Stomach (tissue), 9 donors: ENCODE results near the gene EVL. TPM values are rescaled to one million over a fixed set of nuclear protein-coding genes. Genes with fewer than 3 reads are reported as not detected.

ENCODE experiments used
- DNase-seq, 2 donors: peaks; one replicate each; pipeline versions ENCODE4 v3.0.0 to v3.0.0-alpha.2; 2013 to 2019
- H3K27ac ChIP-seq, 5 donors: fragments of 200-600 bp in 4 of 5; sonication (generic) in 4 of 5; one replicate each; pipeline ENCODE4 v1.5.1; 2013 to 2019; ENCODE audit warnings: mild to moderate bottlenecking in 1 of 5, moderate library complexity in 1 of 5
- H3K27me3 ChIP-seq, 3 donors: fragments of 200-600 bp; sonication (generic); one replicate each; pipeline ENCODE4 v1.5.1; 2017 to 2019; ENCODE audit warnings: mixed run types in 1 of 3
- H3K36me3 ChIP-seq, 4 donors: fragments of 200-600 bp; sonication (generic); 1 replicate in 3 of 4; 2 replicates in 1 of 4; pipeline ENCODE4 v1.5.1; 2016 to 2019
- H3K4me1 ChIP-seq, 4 donors: fragments of 200-600 bp; sonication (generic); one replicate each; pipeline ENCODE4 v1.5.1; 2016 to 2019
- H3K4me3 ChIP-seq, 4 donors: fragments of 200-600 bp; sonication (generic) in 3 of 4; one replicate each; pipeline ENCODE4 v1.5.1; 2016 to 2019; ENCODE audit warnings: mild to moderate bottlenecking in 1 of 4
- H3K9me3 ChIP-seq, 4 donors: fragments of 200-600 bp; sonication (generic); one replicate each; pipeline ENCODE4 v1.5.1; 2016 to 2019
- CTCF ChIP-seq, 7 experiments: fragments of 450-650 bp in 4 of 7; fragments of 200-600 bp in 3 of 7; sonication (generic) in 3 of 7; IDR thresholded peaks; one replicate each; pipeline ENCODE4 v1.5.1; 2016 to 2019; ENCODE audit warnings: antibody characterized with exemption in 7 of 7, control low read depth in 2 of 7, mild to moderate bottlenecking in 1 of 7
- EP300 ChIP-seq: sonication (generic); formaldehyde crosslinking; IDR thresholded peaks from one replicate; pipeline ENCODE4 v1.6.1; 2017; ENCODE audit warnings: antibody characterized with exemption
- POLR2A ChIP-seq, 4 donors: fragments of 450-650 bp; IDR thresholded peaks; one replicate each; pipeline ENCODE4 v1.6.1; 2016; ENCODE audit warnings: antibody characterized with exemption in 4 of 4, control low read depth in 2 of 4, mild to moderate bottlenecking in 1 of 4, moderate library complexity in 1 of 4
- POLR2AphosphoS5 ChIP-seq, 3 donors: sonication (generic); formaldehyde crosslinking; IDR thresholded peaks; one replicate each; pipeline ENCODE4 v1.6.1; 2016; ENCODE audit warnings: antibody characterized with exemption in 3 of 3
- WGBS, 5 donors: extraction: QIAGEN DNeasy Blood & Tissue Kit in 3 of 5; methylation state at CpG; one replicate each; pipeline versions ENCODE4 v1.1.5 to v1.1.7; 2013 to 2018; 5-methylcytosine and 5-hydroxymethylcytosine counted together
- intact Hi-C: fragments of 100-400 bp; cut with DNase I; formaldehyde crosslinking; loops from one replicate; pipeline ENCODE4 v1.15.1; 2023; ENCODE audit warnings: low total_unique reads
- polyA plus RNA-seq, 3 donors: library from polyadenylated mRNA; stranded (reverse); fragments of 200-250 nt; gene quantifications; one replicate each; pipeline ENCODE4 v1.2.3, GENCODE V29; 2013
- total RNA-seq, 5 donors: library from RNA; depleted of rRNA; stranded (reverse); fragments of >200 nt; gene quantifications; one replicate each; pipeline versions ENCODE4 v1.1.0 to v1.2.3, GENCODE V29; 2014 to 2016
- donor health status: healthy with polysubstance abuse.
- donor health status: Bipolar disorder and iron deficiency.
- donor health status: healthy.

The EVL gene
- total and polyA plus RNA-seq, 8 donors = 23.3 to 111 (median 39.7) TPM

GRCh38 chr14:100037353-100037752, 27.9 kb upstream of the EVL start:
- Histone ChIP-seq H3K9me3 (no peaks in the 10 kb centered on the region), H3K27ac (no peak overlapping the region), H3K4me1 (peaks cover 3 to 28% (median 16%) of the 10 kb centered on the region in 4 donors), H3K27me3 (no peaks in the 10 kb centered on the region), H3K36me3 (no peaks in the 10 kb centered on the region), H3K4me3 (no peak overlapping the region)
- intact Hi-C loops = no loop called here
- 59 to 66% (median 62%) methylated on average over 2 of the region's 2 CpGs for WGBS, 5 donors
- DNase-seq = peak; percentile 30 to 79
- no peak for TF ChIP-seq POLR2AphosphoS5 (IDR thresholded peaks at IDR 0.05)
- TF ChIP-seq EP300 = no peak
- no peak for TF ChIP-seq POLR2A (IDR thresholded peaks at IDR 0.05)
- no peak for TF ChIP-seq CTCF (IDR thresholded peaks at IDR 0.05)

- TF ChIP-seq POLR2A (IDR thresholded peaks at IDR 0.05) (no peak), CTCF (IDR thresholded peaks at IDR 0.05) (no peak), POLR2AphosphoS5 (IDR thresholded peaks at IDR 0.05) (no peak), EP300 (no peak)
- Histone ChIP-seq H3K36me3 (no peaks in the 10 kb centered on the region), H3K4me3 (no peak overlapping the region), H3K27me3 (no peaks in the 10 kb centered on the region), H3K27ac (no peak overlapping the region), H3K4me1 (peaks cover 0 to 21% (median 9%) of the 10 kb centered on the region in 4 donors), H3K9me3 (no peaks in the 10 kb centered on the region)
- WGBS, 5 donors = 64 to 75% (median 70%) methylated on average over 5 of the region's 5 CpGs
- intact Hi-C loops = no loop called here
- DNase-seq = no peak
These were observed 27.2 kb upstream of the EVL start for GRCh38 chr14:100038065-100038464.

- peaks cover 0 to 20% (median 10%) of the 10 kb centered on the region in 4 donors for H3K4me1 ChIP-seq
- no peaks in the 10 kb centered on the region for H3K27me3 ChIP-seq
- intact Hi-C loops = no loop called here
- 65 to 85% (median 76%) methylated on average over 3 of the region's 3 CpGs for WGBS, 5 donors
- DNase-seq = no peak
- H3K36me3 ChIP-seq = no peaks in the 10 kb centered on the region
- H3K27ac ChIP-seq = no peak overlapping the region
- no peak for TF ChIP-seq CTCF (IDR thresholded peaks at IDR 0.05)
- TF ChIP-seq EP300 = no peak
- TF ChIP-seq POLR2A (IDR thresholded peaks at IDR 0.05) = no peak
- no peak for TF ChIP-seq POLR2AphosphoS5 (IDR thresholded peaks at IDR 0.05)
- H3K9me3 ChIP-seq = no peaks in the 10 kb centered on the region
- no peak overlapping the region for H3K4me3 ChIP-seq
These were observed 25.3 kb upstream of the EVL start for GRCh38 chr14:100039903-100040302.

- Histone ChIP-seq H3K36me3 (no peaks in the 10 kb centered on the region), H3K9me3 (no peaks in the 10 kb centered on the region), H3K4me1 (peaks cover 0 to 31% (median 12%) of the 10 kb centered on the region in 4 donors), H3K4me3 (no peak overlapping the region), H3K27me3 (no peaks in the 10 kb centered on the region), H3K27ac (no peak overlapping the region)
- TF ChIP-seq EP300 (no peak), POLR2AphosphoS5 (IDR thresholded peaks at IDR 0.05) (no peak), POLR2A (IDR thresholded peaks at IDR 0.05) (no peak), CTCF (IDR thresholded peaks at IDR 0.05) (no peak)
- intact Hi-C loops = no loop called here
- DNase-seq = no peak
- 77 to 93% (median 84%) methylated on average over 2 of the region's 2 CpGs for WGBS, 5 donors
These were observed 24.0 kb upstream of the EVL start for GRCh38 chr14:100041271-100041670.
